HepG2 (cell line): ENCODE results near the gene PADI4.
"Not testable (repeated sequence)": the region's sequence is repeated elsewhere in the genome, so short reads cannot be mapped to it uniquely, and the experiment has no call there.

Source experiments
- CTCF ChIP-seq: sonication (generic); formaldehyde crosslinking; IDR thresholded peaks from 2 replicates; pipeline ENCODE4 v1.5.0; 2020; ENCODE audit warnings: mild to moderate bottlenecking, missing genetic modification reagents, moderate library complexity
- FOSL1 ChIP-seq: sonication (generic); formaldehyde crosslinking; IDR thresholded peaks from 2 replicates; pipeline ENCODE4 v1.9.0; 2021; ENCODE audit warnings: missing genetic modification reagents, borderline replicate concordance
- HNRNPL ChIP-seq: fragments of 200-400 bp; formaldehyde crosslinking; IDR thresholded peaks from 2 replicates; pipeline ENCODE4 v1.6.1; 2017; ENCODE audit warnings: mild to moderate bottlenecking, low read depth, low read length
- IKZF4 ChIP-seq: sonication (generic); formaldehyde crosslinking; IDR thresholded peaks from 2 replicates; pipeline ENCODE4 v1.5.1; 2020; ENCODE audit warnings: borderline replicate concordance, mild to moderate bottlenecking, low read depth, missing genetic modification reagents; ENCODE audit errors: not compliant biosample characterization
- KDM4B ChIP-seq: sonication (generic); formaldehyde crosslinking; IDR thresholded peaks from 2 replicates; pipeline ENCODE4 v1.4.0; 2020; ENCODE audit warnings: missing genetic modification reagents
- MZF1 ChIP-seq: sonication (generic); formaldehyde crosslinking; IDR thresholded peaks from 2 replicates; pipeline ENCODE4 v1.8.1; 2023; ENCODE audit warnings: mild to moderate bottlenecking, missing genetic modification reagents, borderline replicate concordance
- RFX5 ChIP-seq: IDR thresholded peaks from 2 replicates; pipeline ENCODE4 v1.6.1; 2011; ENCODE audit warnings: low read depth, low read length, improper control_type of control experiment
- ZNF225 ChIP-seq: sonication (generic); formaldehyde crosslinking; IDR thresholded peaks from 2 replicates; pipeline ENCODE4 v1.4.0; 2020; ENCODE audit warnings: mild to moderate bottlenecking, missing genetic modification reagents
- ZNF354B ChIP-seq: sonication (generic); formaldehyde crosslinking; IDR thresholded peaks from 2 replicates; pipeline ENCODE4 v1.8.0; 2022; ENCODE audit warnings: mild to moderate bottlenecking, missing genetic modification reagents

- not testable (repeated sequence) for TF ChIP-seq IKZF4 (CRISPR knock-in tag); ZNF354B (CRISPR knock-in tag); ZNF225 (CRISPR knock-in tag); HNRNPL; KDM4B (CRISPR knock-in tag); MZF1 (CRISPR knock-in tag); RFX5; CTCF (CRISPR knock-in tag); FOSL1
Measured at GRCh38 chr1:17406760-17407475, 98.9 kb downstream of the PADI4 start.
